Stomach (tissue), 4 donors: Measurements from ENCODE around the gene GJC3.

Experiments used
- POLR2A ChIP-seq, 4 donors: fragments of 450-650 bp; IDR thresholded peaks; one replicate each; pipeline ENCODE4 v1.6.1; 2016; ENCODE audit warnings: antibody characterized with exemption in 4 of 4, control low read depth in 2 of 4, mild to moderate bottlenecking in 1 of 4, moderate library complexity in 1 of 4
- TF ChIP-seq, protein P1 (sequence below), 7 experiments: fragments of 450-650 bp in 4 of 7; fragments of 200-600 bp in 3 of 7; sonication (generic) in 3 of 7; IDR thresholded peaks; one replicate each; pipeline ENCODE4 v1.5.1; 2016 to 2019; ENCODE audit warnings: antibody characterized with exemption in 7 of 7, control low read depth in 2 of 7, mild to moderate bottlenecking in 1 of 7

DNA sequence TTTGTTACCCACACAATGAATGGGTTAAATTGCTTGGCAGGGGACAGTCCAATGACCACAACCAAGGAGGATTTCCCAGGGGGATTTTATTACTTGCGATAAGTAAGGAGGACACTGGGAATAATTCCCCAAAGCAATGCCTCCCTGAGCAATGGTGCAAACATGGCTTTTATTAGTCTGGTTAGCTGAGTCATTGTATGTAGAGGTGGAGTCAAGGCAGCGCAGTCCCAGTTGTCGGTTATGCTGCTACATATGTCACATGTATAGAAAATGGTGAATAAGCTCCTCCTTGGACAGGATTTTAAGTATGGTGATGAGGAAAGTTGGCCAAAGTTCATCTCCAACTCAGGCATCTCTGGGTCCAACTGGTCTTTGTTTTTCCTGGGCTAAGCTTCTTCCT is 6.2 kb downstream of the GJC3 start:
- TF ChIP-seq, protein P1, sequence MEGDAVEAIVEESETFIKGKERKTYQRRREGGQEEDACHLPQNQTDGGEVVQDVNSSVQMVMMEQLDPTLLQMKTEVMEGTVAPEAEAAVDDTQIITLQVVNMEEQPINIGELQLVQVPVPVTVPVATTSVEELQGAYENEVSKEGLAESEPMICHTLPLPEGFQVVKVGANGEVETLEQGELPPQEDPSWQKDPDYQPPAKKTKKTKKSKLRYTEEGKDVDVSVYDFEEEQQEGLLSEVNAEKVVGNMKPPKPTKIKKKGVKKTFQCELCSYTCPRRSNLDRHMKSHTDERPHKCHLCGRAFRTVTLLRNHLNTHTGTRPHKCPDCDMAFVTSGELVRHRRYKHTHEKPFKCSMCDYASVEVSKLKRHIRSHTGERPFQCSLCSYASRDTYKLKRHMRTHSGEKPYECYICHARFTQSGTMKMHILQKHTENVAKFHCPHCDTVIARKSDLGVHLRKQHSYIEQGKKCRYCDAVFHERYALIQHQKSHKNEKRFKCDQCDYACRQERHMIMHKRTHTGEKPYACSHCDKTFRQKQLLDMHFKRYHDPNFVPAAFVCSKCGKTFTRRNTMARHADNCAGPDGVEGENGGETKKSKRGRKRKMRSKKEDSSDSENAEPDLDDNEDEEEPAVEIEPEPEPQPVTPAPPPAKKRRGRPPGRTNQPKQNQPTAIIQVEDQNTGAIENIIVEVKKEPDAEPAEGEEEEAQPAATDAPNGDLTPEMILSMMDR (IDR thresholded peaks at IDR 0.05): no peak
- no peak for TF ChIP-seq POLR2A (IDR thresholded peaks at IDR 0.05)
